ENCODE measurements around the gene PPAT. TPM values are rescaled to one million over a fixed set of nuclear protein-coding genes. Genes with fewer than 3 reads are reported as not detected.
"Not testable (repeated sequence)": the region's sequence is repeated elsewhere in the genome, so short reads cannot be mapped to it uniquely, and the experiment has no call there.

Gene PPAT
- total and polyA plus RNA-seq, 2 donors (not counting 3 experiments of a cell fraction or from before 2014, with no cell fraction given): 4.3 to 25.5 TPM

DNA sequence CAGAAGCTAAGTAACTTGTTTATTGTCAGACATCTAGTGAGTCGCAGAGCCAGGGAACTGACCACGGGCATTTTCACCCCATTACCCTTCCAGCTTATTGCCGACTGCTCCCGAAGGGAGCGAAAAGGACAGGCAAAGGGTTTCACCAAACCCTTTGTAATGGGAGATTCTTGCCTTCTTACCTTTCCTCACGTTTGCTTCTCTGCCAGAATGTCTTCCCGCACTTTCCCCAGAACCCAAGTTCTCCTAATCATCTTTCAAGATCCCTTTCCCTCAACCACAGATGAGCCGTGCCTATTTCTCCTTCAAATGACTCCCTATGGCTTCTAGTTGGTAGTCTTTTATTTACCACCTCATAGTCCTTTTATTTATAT, 31.5 kb upstream of the PPAT start:
- Histone ChIP-seq H3K4me1 (ENCODE audit: control insufficient read depth, extremely low read depth, insufficient read depth, low read length) (peaks cover 27% of the 10 kb centered on the region), H3K27ac (ENCODE audit: insufficient read depth, low read depth, low read length) (peak overlapping the region; percentile 94), H4K20me1 (replicated peaks; ENCODE audit: control insufficient read depth, extremely low read depth, insufficient read depth, low read length) (no peaks in the 10 kb centered on the region), H3K27me3 (ENCODE audit: control insufficient read depth in 2 of 2, insufficient read depth in 2 of 2, low read length in 2 of 2) (no peaks in the 10 kb centered on the region), H3K4me2 (ENCODE audit: insufficient read depth, low read length) (peak overlapping the region; percentile 99), H3K79me2 (ENCODE audit: control insufficient read depth, insufficient read depth, low read length) (peaks cover 67% of the 10 kb centered on the region), H3K9ac (replicated peaks; ENCODE audit: extremely low read depth, insufficient read depth, low read length) (peak overlapping the region; percentile 98), H2AFZ (ENCODE audit: low read depth, low read length) (peak overlapping the region; percentile 89), H3K36me3 (ENCODE audit: control insufficient read depth in 2 of 2, extremely low read depth in 1 of 2, insufficient read depth in 2 of 2, low read length in 2 of 2) (peaks cover 4 to 12% of the 10 kb centered on the region in 2 experiments), H3K4me3 (replicated peaks in 1 of 3; ENCODE audit: insufficient read depth in 1 of 3, low read depth in 1 of 3, low read length in 3 of 3) (peak overlapping the region; percentile 67 to 99 (median 98)), H3K9me3 (replicated peaks; ENCODE audit: control insufficient read depth, insufficient read depth, low read length) (no peaks in the 10 kb centered on the region), H3K9me1 (replicated peaks; ENCODE audit: control insufficient read depth, extremely low read depth, insufficient read depth, low read length) (no peaks in the 10 kb centered on the region)
- BruUV-seq (replicated peaks): no TSS peak
- intact Hi-C loops (cut with micrococcal nuclease) (loop anchor here (1.0 kb wide), 3 partner anchors 32 to 80 kb away; partner anchors contain the start of genes AASDH and PPAT), dilution Hi-C loops (cut with MboI; ENCODE audit: extremely low pct_ligation_motif_present, low sequenced_read_pairs) (no loop called here)
- TF ChIP-seq FOS (IDR thresholded peaks at IDR 0.05; ENCODE audit: borderline replicate concordance, insufficient read depth, low read length): no peak
- TF ChIP-seq POLR2AphosphoS5 (IDR thresholded peaks at IDR 0.05; ENCODE audit: insufficient read depth, low read depth, low read length): no peak
- no peak for TF ChIP-seq EZH2 (IDR thresholded peaks at IDR 0.05; ENCODE audit: borderline replicate concordance, low read depth, low read length, severe bottlenecking)
- no peak for TF ChIP-seq MYC (IDR thresholded peaks at IDR 0.05; ENCODE audit: low read depth, low read length)
- no peak for TF ChIP-seq GATA2 (IDR thresholded peaks at IDR 0.05; ENCODE audit: insufficient read depth, insufficient read length, low read depth, low read length)
- DNase-seq (ENCODE audit: low read depth, low spot score) (no peak), FAIRE-seq (no peak)
- POLR2A ChIA-PET: no interaction called here
- CTCF ChIA-PET: interaction anchor here (1.2 to 1.4 kb wide), 4 partner anchors 10 to 518 kb away, joined by 3 to 5 read pairs (median 4); partner anchors contain the start of genes CEP135, PAICS and PPAT

DNA sequence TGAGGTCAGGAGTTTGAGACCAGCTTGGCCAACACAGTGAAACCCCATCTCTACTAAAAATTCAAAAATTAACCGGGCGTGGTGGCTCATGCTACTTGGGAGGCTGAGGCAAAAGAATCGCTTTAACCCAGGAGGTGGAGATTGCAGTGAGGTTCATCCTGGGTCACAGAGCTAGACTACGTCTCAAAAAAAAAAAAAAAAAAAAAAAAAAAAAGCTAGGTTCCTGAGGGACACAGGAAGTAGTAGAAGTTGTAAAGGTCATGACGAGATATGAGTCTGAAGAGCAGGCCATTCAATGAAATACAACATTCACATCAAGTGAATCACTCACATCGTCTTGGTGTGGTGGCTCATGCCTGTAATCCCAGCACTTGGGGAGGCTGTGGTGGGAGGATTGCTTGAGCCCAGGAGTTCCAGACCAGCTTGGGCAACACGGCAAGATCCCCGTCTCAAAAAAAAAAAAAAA, 30.9 kb upstream of the PPAT start:
- TF ChIP-seq FOS (IDR thresholded peaks at IDR 0.05; ENCODE audit: borderline replicate concordance, insufficient read depth, low read length) (peak; percentile 25), JUN (IDR thresholded peaks at IDR 0.05; ENCODE audit: borderline replicate concordance, insufficient read depth, insufficient read length, low read depth) (peak; percentile 19), POLR2A (IDR thresholded peaks at IDR 0.05; ENCODE audit: low read depth, low read length) (peak; percentile 62), POLR2AphosphoS5 (IDR thresholded peaks at IDR 0.05; ENCODE audit: insufficient read depth, low read depth, low read length) (peak; percentile 33)
- CTCF ChIA-PET: interaction anchor here (0.6 to 1.4 kb wide), 5 partner anchors 10 to 518 kb away, joined by 3 to 5 read pairs (median 3); partner anchors contain the start of genes CEP135, PAICS and PPAT
- dilution Hi-C loops (cut with MboI; ENCODE audit: extremely low pct_ligation_motif_present, low sequenced_read_pairs); H2AFZ ChIP-seq (ENCODE audit: low read depth, low read length); H3K9me1 ChIP-seq (replicated peaks; ENCODE audit: control insufficient read depth, extremely low read depth, insufficient read depth, low read length); BruUV-seq (replicated peaks); H3K27me3 ChIP-seq (ENCODE audit: control insufficient read depth in 2 of 2, insufficient read depth in 2 of 2, low read length in 2 of 2); FAIRE-seq; H3K9me3 ChIP-seq (replicated peaks; ENCODE audit: control insufficient read depth, insufficient read depth, low read length); H4K20me1 ChIP-seq (replicated peaks; ENCODE audit: control insufficient read depth, extremely low read depth, insufficient read depth, low read length): not testable (repeated sequence)
- peaks cover 0 to 13% of the 10 kb centered on the region in 2 experiments for H3K36me3 ChIP-seq (ENCODE audit: control insufficient read depth in 2 of 2, extremely low read depth in 1 of 2, insufficient read depth in 2 of 2, low read length in 2 of 2)
- peak overlapping the region; percentile 98 for H3K9ac ChIP-seq (replicated peaks; ENCODE audit: extremely low read depth, insufficient read depth, low read length)
- peak overlapping the region; percentile 94 for H3K27ac ChIP-seq (ENCODE audit: insufficient read depth, low read depth, low read length)
- H3K4me1 ChIP-seq (ENCODE audit: control insufficient read depth, extremely low read depth, insufficient read depth, low read length): peaks cover 27% of the 10 kb centered on the region
- H3K4me2 ChIP-seq (ENCODE audit: insufficient read depth, low read length): peak overlapping the region; percentile 99
- H3K4me3 ChIP-seq (replicated peaks in 1 of 3; ENCODE audit: insufficient read depth in 1 of 3, low read depth in 1 of 3, low read length in 3 of 3): peak overlapping the region; percentile 67 to 99 (median 98)
- POLR2A ChIA-PET: interaction anchor here (1.0 to 1.4 kb wide), 2 partner anchors 30 to 80 kb away, joined by 3 read pairs; partner anchors contain the start of genes AASDH and PAICS
- intact Hi-C loops (cut with micrococcal nuclease): loop anchor here (1.0 kb wide), 1 partner anchor 56 kb away; no protein-coding TSS in a partner anchor
- H3K79me2 ChIP-seq (ENCODE audit: control insufficient read depth, insufficient read depth, low read length): peaks cover 67% of the 10 kb centered on the region
- DNase-seq (ENCODE audit: low read depth, low spot score): peak; percentile 39
